OCI-LY3 (cell line): Measurements from ENCODE around the gene EPHB6.

ENCODE experiments used
- CTCF ChIP-seq: fragments of 200-600, 300-600 bp; sonication (generic); IDR thresholded peaks from 2 replicates; pipeline ENCODE4 v1.5.1; 2014; ENCODE audit warnings: antibody characterized with exemption, low read length, low read depth
- EZH2phosphoT487 ChIP-seq: fragments of 200-600 bp; shearing (Covaris generic); IDR thresholded peaks from 2 replicates; pipeline ENCODE4 v1.6.1; 2018; ENCODE audit warnings: antibody characterized with exemption, mixed run types, low read depth

GRCh38 chr7:142819530-142819929, 35.3 kb upstream of the EPHB6 start:
- TF ChIP-seq CTCF (no peak), EZH2phosphoT487 (no peak)
